ENCODE results near the gene C16orf96.

GRCh38 chr16:4531811-4532210 is 24.3 kb upstream of the C16orf96 start:
- TF ChIP-seq TCF12 (IDR thresholded peaks at IDR 0.05; ENCODE audit: low read depth, low read length) (no peak), POLR2A (IDR thresholded peaks at IDR 0.05; ENCODE audit: control extremely low read depth in 1 of 2, low read depth in 2 of 2, low read length in 2 of 2) (no peak), CHD7 (IDR thresholded peaks at IDR 0.05; ENCODE audit: insufficient replicate concordance, low read length) (no peak), TAF1 (IDR thresholded peaks at IDR 0.05; ENCODE audit: low read depth, low read length) (no peak), CTCF (IDR thresholded peaks at IDR 0.05; ENCODE audit: control extremely low read depth in 1 of 3, insufficient read depth in 1 of 3, low read depth in 1 of 3, low read length in 3 of 3) (no peak)

Data from H1 (cell line).